HG03575 (cell line): ENCODE results near the gene OR10H1.
"Not testable (repeated sequence)": the region's sequence is repeated elsewhere in the genome, so short reads cannot be mapped to it uniquely, and the experiment has no call there.

Source experiments
- ATAC-seq: cut with Tn5 transposase; IDR thresholded peaks from one replicate; pipeline ENCODE4 v1.9.1; 2021; ENCODE audit not compliant: unreplicated experiment, insufficient number of reproducible peaks, low FRiP score; ENCODE audit errors: extremely low read depth

The OR10H1 gene

DNA sequence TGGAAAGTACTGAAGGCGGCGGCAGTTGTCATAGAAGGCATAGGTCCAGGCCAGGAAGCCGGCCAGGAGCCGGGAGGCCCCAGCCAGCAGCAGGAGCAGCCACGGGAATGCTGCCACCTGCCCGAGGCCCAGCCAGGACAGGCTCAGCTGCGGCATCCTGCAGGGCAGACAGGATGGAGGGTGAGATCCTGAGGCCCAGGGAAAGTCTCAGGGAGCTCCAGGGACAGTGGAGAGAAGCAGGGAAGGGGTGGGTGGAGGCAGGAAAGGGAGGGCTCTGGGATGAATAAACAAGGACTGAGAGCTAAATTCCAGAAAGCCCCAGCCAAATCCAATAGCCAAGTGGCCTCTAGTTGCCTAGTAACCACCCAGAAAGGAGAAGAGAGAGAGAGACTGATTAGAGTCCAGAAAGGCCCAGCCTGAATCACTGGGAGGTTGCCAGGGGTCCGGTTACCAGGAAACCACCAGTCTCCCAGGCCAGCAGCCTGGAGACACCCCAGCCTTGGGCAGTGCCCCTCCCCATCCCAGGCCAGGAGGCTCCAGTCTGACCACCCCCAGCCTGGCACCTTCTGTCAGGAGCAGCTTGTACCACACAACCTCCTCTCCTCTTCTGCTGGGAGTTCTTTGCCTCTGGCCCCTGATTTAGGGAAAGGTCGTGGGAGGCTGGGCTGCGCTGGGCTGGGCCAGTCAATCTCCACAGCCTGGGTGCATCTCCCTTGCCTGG is 35.5 kb downstream of the OR10H1 start:
- ATAC-seq: no peak

DNA sequence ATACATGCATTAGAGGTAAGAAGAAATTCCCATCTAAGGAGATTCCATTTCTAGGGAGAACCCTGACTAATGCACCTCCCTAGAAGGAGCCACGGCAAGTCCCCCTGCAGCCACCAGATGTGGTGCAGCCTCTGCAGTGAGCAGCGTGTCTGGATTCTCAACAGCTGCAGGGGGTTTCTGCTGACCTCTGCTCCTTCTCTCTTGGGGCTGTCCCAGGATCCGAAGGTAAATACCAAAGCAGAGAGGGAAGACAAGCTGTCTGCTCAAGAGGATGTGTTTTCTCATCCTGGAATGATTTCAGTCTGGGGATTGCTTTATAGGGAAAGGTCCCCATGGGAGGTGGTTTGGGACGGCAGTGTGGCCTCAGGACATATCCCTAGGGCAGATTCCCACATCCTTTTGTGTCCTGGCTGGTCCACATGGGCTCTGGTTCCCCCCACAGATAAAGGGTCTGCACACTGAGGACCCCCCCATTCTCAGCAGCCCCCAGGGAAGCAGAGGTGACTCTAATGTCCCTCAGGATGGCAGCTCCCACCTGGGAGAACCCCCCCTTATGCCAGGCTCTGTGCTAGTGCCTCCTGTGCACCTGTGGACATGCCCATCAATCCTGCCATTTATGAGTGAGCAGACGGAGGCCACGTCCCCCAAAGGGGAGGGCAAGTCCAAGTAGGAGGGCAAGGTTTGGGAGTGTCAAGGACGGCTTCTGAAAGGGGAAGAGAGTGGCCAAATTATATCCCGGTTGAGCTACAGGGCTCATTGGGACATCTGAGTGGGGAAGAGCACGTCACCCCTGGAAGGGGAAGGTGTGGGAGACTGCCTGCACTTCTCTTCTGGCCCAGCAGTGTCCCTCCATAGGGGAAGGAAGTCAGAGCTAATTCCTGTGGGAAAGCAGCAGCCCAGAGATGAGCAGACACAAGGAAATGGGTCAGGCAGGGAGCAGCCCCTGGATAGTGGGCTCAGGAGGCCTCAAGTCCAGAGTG is 38.2 kb downstream of the OR10H1 start:
- no peak for ATAC-seq

DNA sequence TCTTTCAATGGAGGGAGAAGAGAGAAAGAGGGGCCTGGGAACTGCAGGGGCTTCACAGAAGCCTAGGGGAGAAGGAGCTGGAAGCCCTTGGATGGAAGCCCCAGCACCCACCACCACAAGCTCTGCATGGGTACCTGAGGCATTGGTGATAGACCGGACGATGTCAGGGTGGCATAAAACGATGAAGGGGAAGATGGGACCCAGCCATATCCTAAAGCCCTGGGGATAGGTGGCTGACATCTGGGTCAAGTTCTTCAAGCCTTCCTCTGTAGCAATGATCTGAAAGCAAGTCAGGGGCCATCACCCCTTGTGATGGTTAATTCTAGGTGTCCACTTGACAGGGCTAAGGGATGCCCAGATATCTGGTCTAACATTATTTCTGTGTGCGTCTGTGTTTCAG is 39.2 kb downstream of the OR10H1 start:
- no peak for ATAC-seq

DNA sequence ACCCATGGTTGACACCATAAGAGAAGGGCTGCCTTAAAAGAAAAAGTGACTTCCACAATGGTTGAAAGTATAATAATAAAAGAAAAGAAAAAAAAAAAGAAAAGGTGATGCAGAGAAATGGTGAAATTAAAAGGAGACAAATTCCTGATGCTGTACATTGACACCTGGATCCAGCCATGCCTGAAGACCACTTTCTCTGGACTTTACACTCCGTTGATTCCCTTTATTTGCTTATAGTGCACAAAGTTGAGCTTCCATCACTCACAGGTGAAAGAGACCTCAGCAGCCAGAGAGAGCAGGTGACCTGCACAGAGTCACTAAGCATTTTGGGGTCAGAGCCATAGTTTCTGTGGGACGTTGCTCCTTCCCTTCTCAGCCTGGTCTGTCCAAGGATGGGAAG is 40.2 kb downstream of the OR10H1 start:
- no peak for ATAC-seq

DNA sequence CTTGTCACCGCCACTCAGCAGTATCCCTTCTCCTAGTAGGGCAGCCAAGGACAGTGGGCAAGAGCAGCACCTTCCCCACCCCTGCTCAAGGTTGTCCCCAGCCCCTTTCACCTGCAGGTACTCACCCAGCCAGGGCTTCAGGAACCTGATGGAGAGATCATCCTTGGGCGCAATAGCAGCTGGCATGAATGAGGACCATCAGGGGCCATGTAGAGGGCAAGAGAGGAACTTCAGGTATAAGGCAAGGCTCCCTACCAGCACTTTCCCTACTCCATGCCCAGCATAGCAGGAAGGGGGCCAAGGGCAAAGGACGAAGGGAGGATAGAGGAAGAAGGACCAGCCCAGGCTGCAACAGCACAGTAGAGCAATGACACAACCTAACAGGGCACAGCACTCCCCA is 41.3 kb downstream of the OR10H1 start:
- not testable (repeated sequence) for ATAC-seq

DNA sequence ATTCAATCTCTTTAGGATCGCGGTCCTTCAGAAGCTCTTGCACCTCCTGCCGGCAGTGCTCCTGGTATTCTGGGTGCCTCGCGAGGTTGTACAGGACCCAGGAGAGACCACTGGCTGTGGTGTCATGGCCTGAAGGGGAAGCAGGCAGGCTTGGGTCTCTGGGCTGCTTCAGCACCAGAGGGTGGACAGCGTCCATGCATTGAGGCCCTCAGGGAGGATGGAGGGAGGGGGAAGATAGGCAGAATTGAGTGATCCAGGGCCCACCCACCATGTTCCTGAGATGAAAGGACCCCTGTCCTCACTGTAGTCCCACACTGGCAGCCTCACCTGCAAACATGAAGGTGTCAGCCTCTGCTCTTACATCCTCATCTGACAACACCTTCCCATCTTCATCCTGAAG is 45.9 kb downstream of the OR10H1 start:
- ATAC-seq: no peak

DNA sequence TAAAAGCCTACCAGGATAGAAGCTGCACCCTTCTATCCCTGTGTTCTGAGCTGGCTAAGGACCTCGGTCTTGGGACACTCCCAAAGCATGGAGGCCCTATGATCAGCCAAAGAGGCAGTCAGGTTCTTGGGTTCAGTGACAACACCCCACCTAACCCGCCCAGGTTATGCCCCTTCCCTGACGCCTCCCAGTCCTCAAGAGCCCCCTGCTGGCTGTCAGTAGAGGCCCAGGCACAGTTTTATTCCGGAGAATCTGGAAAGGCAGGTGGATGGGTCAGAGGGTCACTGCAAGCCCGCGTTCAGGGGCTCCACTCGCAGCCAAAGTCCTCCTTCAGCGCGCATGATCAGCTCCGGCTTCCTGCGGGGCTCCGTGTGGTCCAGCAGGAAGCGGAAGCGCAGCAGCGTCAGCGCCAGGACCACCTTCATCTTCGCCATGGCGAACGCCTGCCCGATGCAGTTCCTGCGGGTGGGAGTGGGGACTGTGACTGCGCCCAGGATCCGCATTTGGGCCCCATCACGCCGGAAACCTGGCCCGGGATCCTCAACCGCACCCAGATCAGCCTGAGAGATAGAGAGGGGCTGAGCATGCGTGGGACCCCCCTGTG is 55.4 kb downstream of the OR10H1 start:
- ATAC-seq: no peak

DNA sequence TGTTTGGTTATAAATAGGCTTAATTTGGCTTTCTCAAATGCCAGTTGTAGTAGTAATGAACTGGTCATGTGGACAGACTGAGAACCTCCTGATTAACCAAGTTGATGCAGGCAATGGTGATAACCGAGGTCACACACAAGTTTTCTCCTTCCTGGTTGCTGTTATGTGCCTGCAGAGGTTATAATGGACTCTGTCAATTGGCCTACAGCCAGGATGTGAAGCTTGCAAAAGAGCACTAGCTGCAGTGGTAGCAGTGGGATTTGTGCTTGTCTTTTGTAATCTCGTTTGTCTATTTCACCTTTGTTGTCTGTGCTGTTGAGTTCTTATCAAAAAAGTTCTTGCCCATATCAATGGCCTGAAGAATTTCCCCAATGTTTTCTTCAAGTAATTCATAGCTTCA is 57.1 kb downstream of the OR10H1 start:
- ATAC-seq: no peak
